OCI-LY3 (cell line): ENCODE results near the gene SLC4A5.

ENCODE experiments used
- H2AFZ ChIP-seq: fragments of 200-600, 300-600 bp; shearing (Covaris generic); 2 replicates; pipeline ENCODE4 v1.6.0; 2014; ENCODE audit warnings: antibody characterized with exemption, low read depth, low read length
- H3K27ac ChIP-seq: fragments of 200-600, 300-600 bp; sonication (generic); 2 replicates; pipeline ENCODE4 v1.5.1; 2014; ENCODE audit warnings: mild to moderate bottlenecking, low read length, moderate library complexity, mixed read lengths
- H3K27me3 ChIP-seq: fragments of 200-600, 300-600 bp; sonication (generic); 2 replicates; pipeline ENCODE4 v1.6.1; 2014; ENCODE audit warnings: low read depth, low read length, mixed read lengths
- H3K36me3 ChIP-seq: fragments of 200-600, 300-600 bp; sonication (generic); replicated peaks from 2 replicates; pipeline ENCODE3; 2014; ENCODE audit warnings: low read depth, low read length, mixed read lengths
- H3K4me1 ChIP-seq: fragments of 300-600, 200-600 bp; sonication (generic); 2 replicates; pipeline ENCODE4 v1.6.1; 2014; ENCODE audit warnings: low read length, mixed read lengths
- H3K4me2 ChIP-seq: fragments of 200-600, 300-600 bp; sonication (generic); 2 replicates; pipeline ENCODE4 v1.6.1; 2014; ENCODE audit warnings: low read length, mixed read lengths
- H3K4me3 ChIP-seq: fragments of 300-600, 200-600 bp; sonication (generic); 2 replicates; pipeline ENCODE4 v1.5.1; 2014; ENCODE audit warnings: antibody characterized with exemption, mild to moderate bottlenecking, low read length, moderate library complexity
- H3K79me2 ChIP-seq: fragments of 300-600, 200-600 bp; shearing (Covaris generic); 2 replicates; pipeline ENCODE4 v1.6.1; 2014; ENCODE audit warnings: mild to moderate bottlenecking, low read length, mixed read lengths
- H3K9ac ChIP-seq: fragments of 300-600, 200-600 bp; shearing (Covaris generic); 2 replicates; pipeline ENCODE4 v1.6.0; 2014; ENCODE audit warnings: mild to moderate bottlenecking, low read length, moderate library complexity
- H3K9me3 ChIP-seq: fragments of 200-600, 300-600 bp; shearing (Covaris generic); 2 replicates; pipeline ENCODE4 v1.6.1; 2014; ENCODE audit warnings: low read length, mixed read lengths; ENCODE audit not compliant: insufficient read depth
- H4K20me1 ChIP-seq: fragments of 200-600, 300-600 bp; sonication (generic); 2 replicates; pipeline ENCODE4 v1.6.1; 2016; ENCODE audit warnings: low read length, mixed read lengths; ENCODE audit not compliant: insufficient read depth
- EZH2phosphoT487 ChIP-seq: fragments of 200-600 bp; shearing (Covaris generic); IDR thresholded peaks from 2 replicates; pipeline ENCODE4 v1.6.1; 2018; ENCODE audit warnings: antibody characterized with exemption, mixed run types, low read depth
- TF ChIP-seq, protein P1 (sequence below): fragments of 200-600, 300-600 bp; sonication (generic); IDR thresholded peaks from 2 replicates; pipeline ENCODE4 v1.5.1; 2014; ENCODE audit warnings: antibody characterized with exemption, low read length, low read depth

Gene SLC4A5

DNA sequence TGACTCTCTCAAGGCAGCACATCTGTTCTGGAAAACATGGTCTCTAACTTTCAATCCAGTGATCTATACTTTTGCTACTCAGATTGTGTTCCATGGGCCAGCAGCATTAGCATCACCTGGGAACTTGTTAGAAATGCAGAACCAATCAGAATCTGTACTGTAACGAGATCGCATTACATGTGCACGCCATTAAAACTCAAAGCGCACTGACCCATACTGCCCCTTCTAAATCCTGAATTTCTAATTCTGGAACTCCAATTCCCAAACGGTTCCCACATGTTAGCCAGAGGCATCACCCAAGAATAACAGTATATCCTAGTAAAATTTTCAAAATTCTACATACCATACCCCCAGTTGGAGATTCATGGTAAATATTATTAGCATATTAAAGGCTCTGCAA lies 47.4 kb upstream of the SLC4A5 start:
- peak overlapping the region; percentile 89 for H3K4me3 ChIP-seq
- H3K27me3 ChIP-seq = no peaks in the 10 kb centered on the region
- H3K9me3 ChIP-seq = no peaks in the 10 kb centered on the region
- H3K79me2 ChIP-seq = peaks cover 35% of the 10 kb centered on the region
- H3K4me1 ChIP-seq = peaks cover 11% of the 10 kb centered on the region
- peak overlapping the region; percentile 81 for H3K9ac ChIP-seq
- H2AFZ ChIP-seq = no peak overlapping the region
- peak overlapping the region; percentile 93 for H3K4me2 ChIP-seq
- no peaks in the 10 kb centered on the region for H3K36me3 ChIP-seq
- no peak for TF ChIP-seq EZH2phosphoT487
- TF ChIP-seq, protein P1, sequence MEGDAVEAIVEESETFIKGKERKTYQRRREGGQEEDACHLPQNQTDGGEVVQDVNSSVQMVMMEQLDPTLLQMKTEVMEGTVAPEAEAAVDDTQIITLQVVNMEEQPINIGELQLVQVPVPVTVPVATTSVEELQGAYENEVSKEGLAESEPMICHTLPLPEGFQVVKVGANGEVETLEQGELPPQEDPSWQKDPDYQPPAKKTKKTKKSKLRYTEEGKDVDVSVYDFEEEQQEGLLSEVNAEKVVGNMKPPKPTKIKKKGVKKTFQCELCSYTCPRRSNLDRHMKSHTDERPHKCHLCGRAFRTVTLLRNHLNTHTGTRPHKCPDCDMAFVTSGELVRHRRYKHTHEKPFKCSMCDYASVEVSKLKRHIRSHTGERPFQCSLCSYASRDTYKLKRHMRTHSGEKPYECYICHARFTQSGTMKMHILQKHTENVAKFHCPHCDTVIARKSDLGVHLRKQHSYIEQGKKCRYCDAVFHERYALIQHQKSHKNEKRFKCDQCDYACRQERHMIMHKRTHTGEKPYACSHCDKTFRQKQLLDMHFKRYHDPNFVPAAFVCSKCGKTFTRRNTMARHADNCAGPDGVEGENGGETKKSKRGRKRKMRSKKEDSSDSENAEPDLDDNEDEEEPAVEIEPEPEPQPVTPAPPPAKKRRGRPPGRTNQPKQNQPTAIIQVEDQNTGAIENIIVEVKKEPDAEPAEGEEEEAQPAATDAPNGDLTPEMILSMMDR = no peak
- no peak overlapping the region for H3K27ac ChIP-seq
- peaks cover 3% of the 10 kb centered on the region; the same call in 1 of the 2 replicates for H4K20me1 ChIP-seq

DNA sequence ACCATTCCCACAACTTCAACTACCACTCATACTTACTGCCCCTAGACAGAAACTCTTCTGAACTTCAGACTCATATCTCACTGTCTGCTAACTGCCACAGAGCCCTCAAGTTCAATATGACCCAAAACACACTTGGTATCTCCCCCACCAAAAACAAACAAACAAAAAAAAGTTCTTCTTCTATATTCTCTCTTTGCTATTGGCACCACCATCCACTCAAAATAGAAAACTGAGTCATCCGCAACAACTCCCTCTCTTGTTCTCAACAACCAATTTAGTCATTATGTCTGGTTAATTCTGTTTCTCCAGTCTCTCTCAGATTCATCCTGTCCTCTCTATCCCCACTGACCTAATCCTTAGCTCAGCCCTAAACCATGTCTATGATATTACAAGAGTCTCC lies 44.1 kb upstream of the SLC4A5 start:
- Histone ChIP-seq H3K27ac (no peak overlapping the region), H3K4me2 (no peak overlapping the region), H2AFZ (no peak overlapping the region), H3K4me1 (peaks cover 11% of the 10 kb centered on the region), H3K79me2 (peaks cover 35% of the 10 kb centered on the region), H3K9me3 (no peaks in the 10 kb centered on the region), H4K20me1 (peaks cover 3% of the 10 kb centered on the region; the same call in 1 of the 2 replicates), H3K9ac (no peak overlapping the region), H3K27me3 (no peaks in the 10 kb centered on the region), H3K4me3 (no peak overlapping the region), H3K36me3 (peaks cover 8% of the 10 kb centered on the region)
- no peak for TF ChIP-seq EZH2phosphoT487
- TF ChIP-seq, protein P1 = no peak

DNA sequence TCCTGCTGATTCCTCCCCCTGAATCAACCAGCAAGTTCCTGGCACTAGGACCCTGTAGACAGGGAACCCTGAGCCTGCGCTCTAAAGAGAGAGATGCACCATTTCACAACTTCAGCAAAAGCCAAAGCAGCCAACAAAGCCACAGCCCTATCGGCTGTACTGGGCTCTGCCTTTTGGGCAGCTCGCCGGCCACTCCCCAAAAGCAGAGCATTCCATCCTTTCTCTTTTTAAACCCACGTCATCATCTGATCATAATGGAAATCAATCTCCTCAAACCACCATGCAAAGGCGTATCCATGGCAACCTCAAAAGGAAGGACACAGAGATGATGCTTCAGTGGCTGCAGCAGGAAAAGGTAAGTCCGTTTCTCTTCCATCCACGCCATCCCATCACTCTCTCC lies 42.2 kb upstream of the SLC4A5 start:
- Histone ChIP-seq H3K9ac (no peak overlapping the region), H3K4me2 (no peak overlapping the region), H3K27ac (no peak overlapping the region), H3K4me3 (no peak overlapping the region), H3K79me2 (peaks cover 30% of the 10 kb centered on the region), H3K4me1 (peaks cover 7% of the 10 kb centered on the region), H3K27me3 (no peaks in the 10 kb centered on the region), H3K9me3 (no peaks in the 10 kb centered on the region), H2AFZ (no peak overlapping the region), H4K20me1 (peaks cover 3% of the 10 kb centered on the region; the same call in 1 of the 2 replicates), H3K36me3 (peaks cover 8% of the 10 kb centered on the region)
- no peak for TF ChIP-seq EZH2phosphoT487
- TF ChIP-seq, protein P1 = no peak

DNA sequence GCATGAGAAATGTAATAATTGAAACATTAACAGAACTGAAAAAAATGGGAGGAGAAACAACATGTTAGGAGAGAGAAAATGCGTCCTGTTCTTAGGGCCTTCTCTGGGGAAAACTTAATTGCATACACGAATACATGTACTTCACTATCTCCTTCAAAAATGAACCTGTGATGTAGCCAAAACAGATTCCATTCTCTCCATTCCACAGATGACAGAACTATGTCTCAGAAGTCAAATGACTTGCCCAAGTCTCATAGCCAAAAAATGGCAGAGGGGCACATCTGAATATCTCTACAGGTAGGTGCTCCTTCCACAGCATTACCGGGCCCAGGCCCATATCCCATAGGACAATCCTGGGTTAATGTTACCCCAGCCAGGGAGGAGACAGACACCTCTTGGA lies 40.8 kb upstream of the SLC4A5 start:
- Histone ChIP-seq H3K36me3 (peaks cover 8% of the 10 kb centered on the region), H3K27ac (no peak overlapping the region), H3K27me3 (no peaks in the 10 kb centered on the region), H3K4me2 (no peak overlapping the region), H3K4me1 (peaks cover 7% of the 10 kb centered on the region; the same call in 1 of the 2 replicates), H4K20me1 (no peaks in the 10 kb centered on the region), H3K9me3 (no peaks in the 10 kb centered on the region), H3K79me2 (peaks cover 26% of the 10 kb centered on the region), H3K9ac (no peak overlapping the region), H3K4me3 (no peak overlapping the region), H2AFZ (no peak overlapping the region)
- TF ChIP-seq EZH2phosphoT487 = no peak
- TF ChIP-seq, protein P1 = no peak
